EH (cell line): ENCODE measurements around the gene ADGRA1.
"Not testable (repeated sequence)": the region's sequence is repeated elsewhere in the genome, so short reads cannot be mapped to it uniquely, and the experiment has no call there.

ENCODE experiments used
- DNase-seq: peaks from one replicate; pipeline ENCODE4 v3.0.0-alpha.2; 2015; ENCODE audit warnings: low read depth

The ADGRA1 gene

GRCh38 chr10:133096616-133097269 lies 9.0 kb downstream of the ADGRA1 start:
- no peak for DNase-seq

GRCh38 chr10:133097418-133097817 lies 9.7 kb downstream of the ADGRA1 start:
- no peak for DNase-seq

GRCh38 chr10:133097961-133098360 lies 10.2 kb downstream of the ADGRA1 start:
- no peak for DNase-seq

- DNase-seq = no peak
These were observed 10.9 kb downstream of the ADGRA1 start for GRCh38 chr10:133098426-133099124.

GRCh38 chr10:133099571-133099970 lies 11.8 kb downstream of the ADGRA1 start:
- DNase-seq = no peak

GRCh38 chr10:133100186-133100585 lies 12.5 kb downstream of the ADGRA1 start:
- DNase-seq = no peak

GRCh38 chr10:133100706-133101415 lies 13.1 kb downstream of the ADGRA1 start:
- peak; percentile 9 for DNase-seq

GRCh38 chr10:133101416-133101810 lies 13.7 kb downstream of the ADGRA1 start:
- no peak for DNase-seq

- DNase-seq = no peak
These were observed 14.8 kb downstream of the ADGRA1 start for GRCh38 chr10:133102415-133103095.

- DNase-seq = no peak
These were observed 15.7 kb downstream of the ADGRA1 start for GRCh38 chr10:133103311-133103910.

GRCh38 chr10:133104068-133104962 lies 16.6 kb downstream of the ADGRA1 start:
- DNase-seq = no peak

GRCh38 chr10:133104963-133105640 lies 17.4 kb downstream of the ADGRA1 start:
- no peak for DNase-seq

- DNase-seq = no peak
These were observed 18.1 kb downstream of the ADGRA1 start for GRCh38 chr10:133105686-133106390.

- no peak for DNase-seq
These were observed 18.8 kb downstream of the ADGRA1 start for GRCh38 chr10:133106516-133106915.

- no peak for DNase-seq
These were observed 19.7 kb downstream of the ADGRA1 start for GRCh38 chr10:133107442-133107841.

GRCh38 chr10:133109711-133110110 lies 22.0 kb downstream of the ADGRA1 start:
- no peak for DNase-seq

GRCh38 chr10:133110133-133110532 lies 22.4 kb downstream of the ADGRA1 start:
- no peak for DNase-seq

- DNase-seq = no peak
These were observed 23.0 kb downstream of the ADGRA1 start for GRCh38 chr10:133110609-133111275.

GRCh38 chr10:133111640-133112039 lies 23.9 kb downstream of the ADGRA1 start:
- not testable (repeated sequence) for DNase-seq
